SK-N-MC (cell line): Measurements from ENCODE around the gene ITGA11.
A peak's percentile ranks its signal among the peaks of the same experiment; 100 is the strongest.

Experiments
- DNase-seq: peaks from one replicate; pipeline ENCODE4 v3.0.0-alpha.2; 2011; ENCODE audit warnings: low read depth, low spot score
- H3K27ac ChIP-seq: fragments of 200-600 bp; sonication (generic); 2 replicates; pipeline ENCODE4 v1.5.1; 2016; ENCODE audit warnings: mixed run types
- H3K36me3 ChIP-seq: fragments of 200-600 bp; sonication (generic); 2 replicates; pipeline ENCODE4 v1.6.1; 2017; ENCODE audit warnings: antibody characterized with exemption, low read length, mixed read lengths; ENCODE audit not compliant: insufficient read depth
- H3K4me3 ChIP-seq: fragments of 200-600 bp; sonication (generic); 2 replicates; pipeline ENCODE4 v1.5.1; 2016
- H3K9ac ChIP-seq: fragments of 200-600 bp; sonication (generic); 2 replicates; pipeline ENCODE4 v1.8.0; 2017; ENCODE audit warnings: mixed run types, mixed read lengths; ENCODE audit not compliant: insufficient read length
- H3K9me3 ChIP-seq: fragments of 200-600 bp; sonication (generic); 2 replicates; pipeline ENCODE4 v1.6.1; 2017; ENCODE audit warnings: low read depth, mild to moderate bottlenecking, antibody characterized with exemption, low read length, moderate library complexity, mixed read lengths
- EZH2 ChIP-seq: fragments of 200-600 bp; sonication (generic); IDR thresholded peaks from one replicate; pipeline ENCODE4 v1.6.1; 2017; ENCODE audit warnings: antibody characterized with exemption
- FOXP2 ChIP-seq: optimal IDR thresholded peaks from 2 replicates; pipeline ENCODE3; 2011; ENCODE audit warnings: mild to moderate bottlenecking, moderate library complexity; ENCODE audit not compliant: insufficient read depth; ENCODE audit errors: extremely low read length, control extremely low read depth
- POLR2AphosphoS5 ChIP-seq: IDR thresholded peaks from 2 replicates; pipeline ENCODE4 v1.6.1; 2012; ENCODE audit warnings: mild to moderate bottlenecking, low read depth, low read length, borderline replicate concordance

Gene ITGA11

DNA sequence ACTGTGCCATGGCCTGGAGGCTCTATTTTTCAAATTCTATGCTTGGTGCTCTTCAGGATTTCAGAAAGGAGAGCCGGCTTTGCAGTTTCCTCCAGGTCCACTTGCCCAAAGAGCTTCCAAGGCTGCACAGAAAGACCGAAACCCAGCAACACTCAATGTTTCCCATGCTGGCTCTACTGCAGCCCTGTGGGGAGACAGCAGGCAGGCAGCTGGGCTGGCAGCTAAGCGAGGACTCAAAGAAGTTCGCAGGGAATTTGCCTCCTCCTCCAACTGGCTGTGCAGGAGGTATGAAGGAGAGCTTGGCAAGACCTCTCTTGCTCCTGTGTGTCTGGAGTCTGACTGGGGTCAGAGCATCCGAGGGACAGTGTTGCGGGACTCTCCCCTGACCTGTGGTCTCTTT lies 17.4 kb upstream of the ITGA11 start:
- Histone ChIP-seq H3K36me3 (no peaks in the 10 kb centered on the region), H3K4me3 (no peak overlapping the region), H3K27ac (no peak overlapping the region), H3K9ac (no peak overlapping the region), H3K9me3 (no peaks in the 10 kb centered on the region)
- TF ChIP-seq EZH2: no peak
- no peak for TF ChIP-seq FOXP2
- TF ChIP-seq POLR2AphosphoS5: no peak
- DNase-seq: no peak

GRCh38 chr15:68447976-68448755 lies 16.2 kb upstream of the ITGA11 start:
- no peak for DNase-seq
- TF ChIP-seq EZH2 (no peak), FOXP2 (no peak), POLR2AphosphoS5 (no peak)
- no peaks in the 10 kb centered on the region for H3K36me3 ChIP-seq
- H3K9me3 ChIP-seq: no peaks in the 10 kb centered on the region
- no peak overlapping the region for H3K9ac ChIP-seq
- no peak overlapping the region for H3K27ac ChIP-seq
- no peak overlapping the region for H3K4me3 ChIP-seq

- TF ChIP-seq FOXP2: no peak
- TF ChIP-seq EZH2: no peak
- TF ChIP-seq POLR2AphosphoS5: no peak
- Histone ChIP-seq H3K36me3 (no peaks in the 10 kb centered on the region), H3K27ac (no peak overlapping the region), H3K9me3 (no peaks in the 10 kb centered on the region), H3K9ac (no peak overlapping the region), H3K4me3 (no peak overlapping the region)
- no peak for DNase-seq
Measured at GRCh38 chr15:68447209-68447608, 15.2 kb upstream of the ITGA11 start.

GRCh38 chr15:68445351-68445750 lies 13.4 kb upstream of the ITGA11 start:
- TF ChIP-seq FOXP2 (no peak), EZH2 (no peak), POLR2AphosphoS5 (no peak)
- DNase-seq: peak; percentile 18
- no peaks in the 10 kb centered on the region for H3K36me3 ChIP-seq
- no peak overlapping the region for H3K27ac ChIP-seq
- no peaks in the 10 kb centered on the region for H3K9me3 ChIP-seq
- no peak overlapping the region for H3K9ac ChIP-seq
- no peak overlapping the region for H3K4me3 ChIP-seq

DNA sequence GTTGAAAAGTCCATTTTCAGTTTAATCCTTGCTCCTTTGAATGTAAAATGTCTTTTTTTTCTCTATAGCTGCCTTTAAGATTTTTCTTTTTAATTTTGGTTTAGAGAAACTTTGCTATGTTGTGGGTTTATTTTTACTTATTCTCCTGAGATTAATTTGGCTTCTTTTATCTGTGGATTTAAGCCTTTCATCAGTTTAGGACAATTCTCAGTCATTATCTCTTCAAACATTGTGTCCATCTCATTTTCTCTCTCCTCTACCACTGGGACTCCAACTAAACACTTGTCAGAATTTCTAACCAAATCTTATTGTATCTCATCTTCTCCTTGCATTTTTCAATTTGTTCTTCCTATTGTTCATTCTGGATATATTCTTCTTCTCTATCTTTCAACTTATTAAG lies 12.4 kb upstream of the ITGA11 start:
- Histone ChIP-seq H3K4me3 (no peak overlapping the region), H3K36me3 (no peaks in the 10 kb centered on the region), H3K27ac (no peak overlapping the region), H3K9me3 (no peaks in the 10 kb centered on the region), H3K9ac (no peak overlapping the region)
- TF ChIP-seq FOXP2 (no peak), POLR2AphosphoS5 (no peak), EZH2 (no peak)
- DNase-seq: no peak

- no peak for DNase-seq
- TF ChIP-seq EZH2 (no peak), POLR2AphosphoS5 (no peak), FOXP2 (no peak)
- H3K9ac ChIP-seq: no peak overlapping the region
- H3K36me3 ChIP-seq: no peaks in the 10 kb centered on the region
- no peak overlapping the region for H3K27ac ChIP-seq
- H3K9me3 ChIP-seq: no peaks in the 10 kb centered on the region
- no peak overlapping the region for H3K4me3 ChIP-seq
Measured at GRCh38 chr15:68442903-68443302, 10.9 kb upstream of the ITGA11 start.

DNA sequence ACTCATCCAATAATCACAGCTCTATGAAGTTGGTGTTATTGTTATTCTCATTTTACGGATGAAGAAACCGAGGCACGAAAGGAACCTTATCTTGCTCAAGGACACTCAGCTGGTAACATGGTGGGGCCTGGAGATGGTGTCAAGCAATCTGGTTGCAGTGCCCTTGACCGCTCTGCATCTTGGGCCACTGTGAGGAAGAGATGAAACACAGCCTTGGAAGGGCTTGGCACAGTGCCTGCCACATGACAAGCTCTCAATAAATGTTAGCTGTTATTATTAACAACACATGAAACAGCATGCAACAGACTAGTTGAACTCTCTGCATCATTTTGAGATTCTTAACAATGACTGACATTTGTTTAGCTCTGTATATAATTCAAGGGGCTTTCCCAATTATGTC lies 10.1 kb upstream of the ITGA11 start:
- no peak for TF ChIP-seq EZH2
- TF ChIP-seq POLR2AphosphoS5: no peak
- TF ChIP-seq FOXP2: no peak
- no peak for DNase-seq

DNA sequence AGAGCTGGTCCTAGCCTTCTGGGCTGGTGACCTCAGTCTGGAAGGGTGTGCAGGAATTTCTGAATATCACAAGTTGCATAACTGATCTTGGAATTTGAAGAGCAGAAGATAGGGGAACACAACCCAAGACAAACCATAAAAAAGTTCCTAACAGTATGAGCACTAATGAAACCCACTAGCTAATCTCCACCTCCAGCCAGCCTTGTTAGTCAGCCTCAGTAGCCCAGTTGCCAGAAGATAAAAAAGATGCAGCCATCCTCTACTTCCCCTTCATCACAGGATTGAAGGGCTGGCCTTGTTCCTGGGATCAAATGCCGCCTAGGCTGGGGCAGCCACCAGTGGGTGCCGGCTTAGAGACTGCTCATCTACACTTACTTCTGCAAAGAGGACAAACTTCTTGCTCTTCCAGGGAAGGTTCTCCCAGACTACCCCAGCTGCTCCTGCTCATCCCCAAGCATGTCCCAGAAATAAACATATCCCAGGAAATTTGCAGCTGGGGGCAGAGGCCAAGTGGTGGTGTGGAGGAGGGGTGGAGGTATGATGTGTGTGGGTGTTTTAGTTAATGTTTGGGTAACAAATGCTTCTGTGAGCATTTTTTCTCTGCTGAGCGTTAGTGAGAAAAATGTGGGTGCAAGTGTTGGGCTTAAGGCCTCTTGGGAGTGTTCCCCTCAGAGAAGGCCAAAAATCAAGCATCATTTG lies 9.2 kb upstream of the ITGA11 start:
- DNase-seq: no peak
- TF ChIP-seq EZH2 (no peak), POLR2AphosphoS5 (no peak), FOXP2 (no peak)
- Histone ChIP-seq H3K9ac (no peak overlapping the region), H3K27ac (no peak overlapping the region), H3K36me3 (no peaks in the 10 kb centered on the region), H3K9me3 (no peaks in the 10 kb centered on the region), H3K4me3 (no peak overlapping the region)

More for the DNA sequence above, 10.1 kb upstream of the ITGA11 start:
- no peaks in the 10 kb centered on the region for H3K9me3 ChIP-seq
- no peak overlapping the region for H3K4me3 ChIP-seq
- H3K36me3 ChIP-seq: no peaks in the 10 kb centered on the region
- H3K27ac ChIP-seq: no peak overlapping the region
- H3K9ac ChIP-seq: no peak overlapping the region
